ENCODE measurements around the gene IGF2BP1. TPM values are rescaled to one million over a fixed set of nuclear protein-coding genes. Genes with fewer than 3 reads are reported as not detected.
A peak's percentile ranks its signal among the peaks of the same experiment; 100 is the strongest.

IGF2BP1 gene
- total RNA-seq, 2 experiments from 2014 or later = not detected

DNA sequence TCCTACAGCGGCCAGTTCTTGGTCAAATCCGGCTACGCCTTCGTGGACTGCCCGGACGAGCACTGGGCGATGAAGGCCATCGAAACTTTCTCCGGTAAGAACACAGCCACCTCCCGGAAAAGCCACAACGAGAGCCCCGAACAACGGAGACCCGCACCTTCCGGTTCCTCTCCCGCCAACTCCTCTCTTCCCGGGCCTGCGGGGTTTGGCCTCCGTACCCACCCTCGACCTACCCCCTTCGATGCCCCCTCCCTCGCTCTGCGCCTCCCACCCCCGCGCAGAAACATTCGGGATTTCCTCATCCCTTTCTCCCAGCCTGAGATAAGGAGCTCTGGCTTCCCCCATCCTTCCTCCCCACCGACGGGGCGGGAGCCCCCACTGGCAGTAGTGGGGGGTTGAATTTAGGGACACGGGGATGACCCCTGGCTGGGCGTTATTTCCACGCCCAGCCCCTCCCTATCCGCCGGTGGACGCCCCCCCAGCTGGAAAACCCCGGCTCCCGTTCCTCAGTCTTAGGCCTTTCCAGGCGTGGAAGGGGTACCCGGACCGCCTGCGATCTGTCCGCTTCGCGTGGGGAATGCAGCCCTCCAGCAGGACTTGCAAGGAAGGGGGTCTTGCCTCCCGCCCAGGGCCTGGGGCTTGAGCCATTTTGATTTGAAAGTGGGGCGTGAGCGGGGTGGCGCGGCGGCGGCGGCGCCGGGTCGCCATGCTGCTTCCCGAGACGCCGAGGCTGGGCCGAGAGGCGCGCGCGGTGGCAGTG lies 822 bp downstream of the IGF2BP1 start:
- H3K4me3 Mint-ChIP-seq = peak overlapping the region; percentile 65
- H3K4me1 Mint-ChIP-seq (ENCODE audit: low read depth) = peaks cover 35% of the 10 kb centered on the region
- H3K9me3 ChIP-seq (ENCODE audit: control insufficient read depth in 1 of 2, insufficient read depth in 1 of 2, low read length in 2 of 2) = peaks cover 0 to 33% of the 10 kb centered on the region in 2 experiments
- no peaks in the 10 kb centered on the region for H3K36me3 Mint-ChIP-seq (ENCODE audit: low read depth)
- POLR2A ChIA-PET = interaction anchor here (0.7 kb wide), 1 partner anchor 11 kb away, joined by 3 read pairs; no protein-coding TSS in a partner anchor
- H3K4me1 ChIP-seq (ENCODE audit: insufficient read depth, low read length) = peaks cover 36% of the 10 kb centered on the region
- intact Hi-C loops (cut with DNase I, micrococcal nuclease) = loop anchor here (5.0 to 10.0 kb wide), 2 partner anchors 53 to 276 kb away; partner anchors contain the start of genes PRAC1 (in 1 of the 2), PRAC2 (in 1 of the 2) and SNF8 (in 1 of the 2)
- H3K27me3 Mint-ChIP-seq = peaks cover 92% of the 10 kb centered on the region
- CTCF ChIA-PET = no interaction called here
- no peak for ATAC-seq (ENCODE audit: poor library complexity)
- H3K27ac Mint-ChIP-seq = no peak overlapping the region
- no peak for TF ChIP-seq CTCF (IDR thresholded peaks at IDR 0.05)
- H3K4me3 ChIP-seq (ENCODE audit: low read length) = peak overlapping the region; percentile 24
- H3K9me3 Mint-ChIP-seq = no peaks in the 10 kb centered on the region
- no peak overlapping the region for H3K27ac ChIP-seq (ENCODE audit: low read depth in 1 of 2, low read length in 2 of 2)
- DNase-seq = peak in 2 of 14 experiments; percentile 23 to 34
- peaks cover 66 to 96% of the 10 kb centered on the region in 2 experiments for H3K27me3 ChIP-seq (ENCODE audit: control insufficient read depth in 1 of 2, insufficient read depth in 2 of 2, low read length in 2 of 2)
- no peaks in the 10 kb centered on the region for H3K36me3 ChIP-seq (ENCODE audit: insufficient read depth, low read length)

GRCh38 chr17:48998587-48999440 lies 1.6 kb downstream of the IGF2BP1 start:
- ChIA-PET POLR2A (interaction anchor here (0.7 kb wide), 1 partner anchor 12 kb away, joined by 3 read pairs; no protein-coding TSS in a partner anchor), CTCF (no interaction called here)
- Histone ChIP-seq H3K4me3 (ENCODE audit: low read length) (no peak overlapping the region), H3K4me1 (ENCODE audit: insufficient read depth, low read length) (peaks cover 36% of the 10 kb centered on the region), H3K36me3 (ENCODE audit: insufficient read depth, low read length) (no peaks in the 10 kb centered on the region), H3K27me3 (ENCODE audit: control insufficient read depth in 1 of 2, insufficient read depth in 2 of 2, low read length in 2 of 2) (peaks cover 72 to 99% of the 10 kb centered on the region in 2 experiments), H3K9me3 (ENCODE audit: control insufficient read depth in 1 of 2, insufficient read depth in 1 of 2, low read length in 2 of 2) (peaks cover 0 to 33% of the 10 kb centered on the region in 2 experiments), H3K27ac (ENCODE audit: low read depth in 1 of 2, low read length in 2 of 2) (no peak overlapping the region)
- H3K27ac Mint-ChIP-seq = no peak overlapping the region
- H3K4me1 Mint-ChIP-seq (ENCODE audit: low read depth) = peaks cover 35% of the 10 kb centered on the region
- ATAC-seq (ENCODE audit: poor library complexity) (no peak), DNase-seq (no peak)
- intact Hi-C loops (cut with DNase I, micrococcal nuclease) = loop anchor here (5.0 to 10.0 kb wide), 2 partner anchors 54 to 277 kb away; partner anchors contain the start of genes PRAC1 (in 1 of the 2), PRAC2 (in 1 of the 2) and SNF8 (in 1 of the 2)
- TF ChIP-seq CTCF (IDR thresholded peaks at IDR 0.05) = no peak
- H3K27me3 Mint-ChIP-seq = peaks cover 93% of the 10 kb centered on the region
- no peaks in the 10 kb centered on the region for H3K36me3 Mint-ChIP-seq (ENCODE audit: low read depth)
- no peaks in the 10 kb centered on the region for H3K9me3 Mint-ChIP-seq
- peak overlapping the region; percentile 58 for H3K4me3 Mint-ChIP-seq

DNA sequence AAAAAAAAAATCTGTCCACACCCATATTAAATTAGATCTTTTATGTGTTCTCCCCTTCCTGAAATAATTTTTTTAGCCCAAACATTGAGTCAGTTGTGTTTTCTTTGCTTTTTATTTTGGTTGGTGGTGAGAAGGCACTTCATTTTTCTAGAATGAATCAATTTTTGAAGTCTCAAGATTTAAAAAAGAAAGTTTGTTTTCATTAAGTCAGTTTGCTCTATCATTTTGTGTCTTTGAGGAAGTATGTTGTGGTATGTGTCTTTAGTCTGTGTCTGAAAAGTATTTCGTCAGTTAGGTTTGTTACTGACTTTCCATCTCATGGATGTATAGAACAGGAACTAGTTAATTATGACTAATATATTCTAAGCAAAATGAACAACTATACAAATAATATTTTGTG lies 3.8 kb downstream of the IGF2BP1 start:
- ATAC-seq (ENCODE audit: poor library complexity) (no peak), DNase-seq (no peak)
- Mint-ChIP-seq H3K36me3 (ENCODE audit: low read depth) (no peaks in the 10 kb centered on the region), H3K4me3 (no peak overlapping the region), H3K9me3 (no peaks in the 10 kb centered on the region), H3K4me1 (ENCODE audit: low read depth) (peaks cover 28% of the 10 kb centered on the region), H3K27ac (no peak overlapping the region), H3K27me3 (peaks cover 94% of the 10 kb centered on the region)
- Histone ChIP-seq H3K9me3 (ENCODE audit: control insufficient read depth in 1 of 2, insufficient read depth in 1 of 2, low read length in 2 of 2) (peaks cover 0 to 28% of the 10 kb centered on the region in 2 experiments), H3K36me3 (ENCODE audit: insufficient read depth, low read length) (no peaks in the 10 kb centered on the region), H3K4me3 (ENCODE audit: low read length) (no peak overlapping the region), H3K4me1 (ENCODE audit: insufficient read depth, low read length) (peaks cover 28% of the 10 kb centered on the region), H3K27ac (ENCODE audit: low read depth in 1 of 2, low read length in 2 of 2) (no peak overlapping the region), H3K27me3 (ENCODE audit: control insufficient read depth in 1 of 2, insufficient read depth in 2 of 2, low read length in 2 of 2) (peaks cover 68 to 99% of the 10 kb centered on the region in 2 experiments)
- intact Hi-C loops (cut with DNase I, micrococcal nuclease) = no loop called here
- CTCF ChIA-PET = no interaction called here
- TF ChIP-seq CTCF (IDR thresholded peaks at IDR 0.05) = no peak
- POLR2A ChIA-PET = no interaction called here
